PC-9 (cell line): ENCODE measurements around the gene TOP1. TPM values are rescaled to one million over a fixed set of nuclear protein-coding genes. Genes with fewer than 3 reads are reported as not detected.
A peak's percentile ranks its signal among the peaks of the same experiment; 100 is the strongest.
"Not testable (repeated sequence)": the region's sequence is repeated elsewhere in the genome, so short reads cannot be mapped to it uniquely, and the experiment has no call there.

Experiments
- BruUV-seq: library from RNA; stranded (reverse); fragments of 400-500 nt; replicated peaks from 2 replicates; lab custom pipeline; 2021; lab: Mats Ljungman, UMichigan
- CTCF ChIA-PET: fragments of 300-600 bp; sonication (Branson Sonifier 250); formaldehyde crosslinking; loops from one replicate; lab custom pipeline; 2022; ENCODE audit warnings: antibody characterized with exemption; lab: Charles Lee
- POLR2A ChIA-PET: fragments of 300-600 bp; sonication (Branson Sonifier 250); formaldehyde crosslinking; loops from one replicate; lab custom pipeline; 2022; ENCODE audit warnings: antibody characterized with exemption; ENCODE audit not compliant: unreplicated experiment; lab: Charles Lee
- DNase-seq, 2 experiments: peaks; one replicate each; pipeline versions ENCODE4 v3.0.0 to v3.0.0-alpha.2; 2015 to 2022; ENCODE audit warnings: mixed read lengths in 1 of 2
- H2AFZ ChIP-seq: fragments of 200-600 bp; sonication (generic); 2 replicates; pipeline ENCODE4 v1.8.1; 2017; ENCODE audit warnings: antibody characterized with exemption
- H3F3A ChIP-seq: fragments of 200-600 bp; sonication (generic); 2 replicates; pipeline ENCODE4 v1.8.1; 2017; ENCODE audit warnings: antibody characterized with exemption, mild to moderate bottlenecking, low read depth; ENCODE audit not compliant: insufficient read depth
- H3K27ac ChIP-seq: fragments of 200-600 bp; sonication (generic); 2 replicates; pipeline ENCODE4 v1.6.1; 2016; ENCODE audit warnings: mixed run types
- H3K27me3 ChIP-seq: fragments of 200-600 bp; sonication (generic); 2 replicates; pipeline ENCODE4 v1.6.1; 2016; ENCODE audit warnings: low read depth, mixed run types; ENCODE audit not compliant: insufficient read depth
- H3K36me3 ChIP-seq: fragments of 200-600 bp; sonication (generic); 2 replicates; pipeline ENCODE4 v1.6.1; 2016; ENCODE audit warnings: low read depth, mixed run types
- H3K4me1 ChIP-seq: fragments of 200-600 bp; sonication (generic); replicated peaks from 2 replicates; pipeline ENCODE4 v1.6.1; 2016; ENCODE audit warnings: mixed run types; ENCODE audit not compliant: insufficient read depth
- H3K4me2 ChIP-seq: fragments of 200-600 bp; sonication (generic); 2 replicates; pipeline ENCODE4 v1.6.1; 2017; ENCODE audit warnings: mixed run types
- H3K4me3 ChIP-seq: fragments of 200-600 bp; sonication (generic); 2 replicates; pipeline ENCODE4 v1.6.1; 2016; ENCODE audit warnings: mixed run types
- H3K79me2 ChIP-seq: fragments of 200-600 bp; sonication (generic); 2 replicates; pipeline ENCODE4 v1.6.1; 2017; ENCODE audit warnings: low read depth, mixed run types
- H3K9me2 ChIP-seq: fragments of 200-600 bp; sonication (generic); 2 replicates; pipeline ENCODE4 v1.8.1; 2017; ENCODE audit warnings: mild to moderate bottlenecking; ENCODE audit not compliant: insufficient read depth
- H3K9me3 ChIP-seq: fragments of 200-600 bp; sonication (generic); 2 replicates; pipeline ENCODE4 v1.8.1; 2016; ENCODE audit warnings: low read depth; ENCODE audit not compliant: insufficient read depth
- H4K20me1 ChIP-seq: fragments of 200-600 bp; sonication (generic); 2 replicates; pipeline ENCODE4 v1.8.1; 2017; ENCODE audit not compliant: insufficient read depth
- EZH2 ChIP-seq: fragments of 200-600 bp; sonication (generic); IDR thresholded peaks from 2 replicates; pipeline ENCODE4 v1.8.0; 2017; ENCODE audit warnings: antibody characterized with exemption, low read depth
- intact Hi-C: fragments of 100-400 bp; cut with micrococcal nuclease; formaldehyde crosslinking; loops from one replicate; pipeline ENCODE4 v1.10.0; 2022; ENCODE audit not compliant: unreplicated experiment
- total RNA-seq: library from RNA; stranded (reverse); gene quantifications from 2 replicates; pipeline ENCODE4 v1.2.3, GENCODE V29; 2021
- TF ChIP-seq, protein P1 (sequence below): fragments of 200-600 bp; sonication (generic); conservative IDR thresholded peaks from 2 replicates; pipeline ENCODE4 v1.6.1; 2017; ENCODE audit warnings: mixed run types, antibody characterized with exemption, mild to moderate bottlenecking, moderate library complexity

The TOP1 gene
- total RNA-seq, 1 experiment from 2014 or later = 55.8 TPM

DNA sequence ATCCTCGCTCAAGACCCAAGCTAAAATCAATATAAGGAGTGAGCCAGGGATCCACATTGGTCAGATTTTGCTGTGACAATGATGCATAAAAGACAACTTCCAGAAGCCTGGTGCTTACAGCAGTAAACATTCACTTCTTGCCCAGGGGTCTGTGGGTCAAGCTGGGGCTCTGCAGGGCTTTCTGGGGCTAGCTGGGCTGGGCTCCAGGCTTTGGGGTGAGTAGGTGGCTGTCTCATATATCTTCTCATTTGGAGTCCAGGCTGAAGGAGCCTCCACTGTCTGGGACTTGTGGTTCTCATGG lies 25.8 kb upstream of the TOP1 start:
- TF ChIP-seq, protein P1, sequence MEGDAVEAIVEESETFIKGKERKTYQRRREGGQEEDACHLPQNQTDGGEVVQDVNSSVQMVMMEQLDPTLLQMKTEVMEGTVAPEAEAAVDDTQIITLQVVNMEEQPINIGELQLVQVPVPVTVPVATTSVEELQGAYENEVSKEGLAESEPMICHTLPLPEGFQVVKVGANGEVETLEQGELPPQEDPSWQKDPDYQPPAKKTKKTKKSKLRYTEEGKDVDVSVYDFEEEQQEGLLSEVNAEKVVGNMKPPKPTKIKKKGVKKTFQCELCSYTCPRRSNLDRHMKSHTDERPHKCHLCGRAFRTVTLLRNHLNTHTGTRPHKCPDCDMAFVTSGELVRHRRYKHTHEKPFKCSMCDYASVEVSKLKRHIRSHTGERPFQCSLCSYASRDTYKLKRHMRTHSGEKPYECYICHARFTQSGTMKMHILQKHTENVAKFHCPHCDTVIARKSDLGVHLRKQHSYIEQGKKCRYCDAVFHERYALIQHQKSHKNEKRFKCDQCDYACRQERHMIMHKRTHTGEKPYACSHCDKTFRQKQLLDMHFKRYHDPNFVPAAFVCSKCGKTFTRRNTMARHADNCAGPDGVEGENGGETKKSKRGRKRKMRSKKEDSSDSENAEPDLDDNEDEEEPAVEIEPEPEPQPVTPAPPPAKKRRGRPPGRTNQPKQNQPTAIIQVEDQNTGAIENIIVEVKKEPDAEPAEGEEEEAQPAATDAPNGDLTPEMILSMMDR = no peak
- no peak for TF ChIP-seq EZH2
- peak overlapping the region; percentile 71 for H3K4me2 ChIP-seq
- H3K79me2 ChIP-seq = peaks cover 12% of the 10 kb centered on the region; the same call in 1 of the 2 replicates
- BruUV-seq = TSS peak; percentile 70
- H3K36me3 ChIP-seq = no peaks in the 10 kb centered on the region
- DNase-seq = no peak
- H2AFZ ChIP-seq = no peak overlapping the region
- peaks cover 38% of the 10 kb centered on the region for H3F3A ChIP-seq
- H3K9me2 ChIP-seq = no peaks in the 10 kb centered on the region
- peaks cover 59% of the 10 kb centered on the region for H3K4me1 ChIP-seq
- H3K4me3 ChIP-seq = no peak overlapping the region; the same call in 1 of the 2 replicates
- POLR2A ChIA-PET = interaction anchor here (0.5 kb wide), 1 partner anchor 47 kb away, joined by 4 read pairs; no protein-coding TSS in a partner anchor
- H3K27ac ChIP-seq = peak overlapping the region; percentile 95
- CTCF ChIA-PET = no interaction called here
- no peaks in the 10 kb centered on the region for H4K20me1 ChIP-seq
- intact Hi-C loops = loop anchor here (1.0 to 2.0 kb wide), 3 partner anchors 26 to 76 kb away; partner anchors contain the start of gene TOP1
- H3K9me3 ChIP-seq = no peaks in the 10 kb centered on the region
- H3K27me3 ChIP-seq = no peaks in the 10 kb centered on the region

DNA sequence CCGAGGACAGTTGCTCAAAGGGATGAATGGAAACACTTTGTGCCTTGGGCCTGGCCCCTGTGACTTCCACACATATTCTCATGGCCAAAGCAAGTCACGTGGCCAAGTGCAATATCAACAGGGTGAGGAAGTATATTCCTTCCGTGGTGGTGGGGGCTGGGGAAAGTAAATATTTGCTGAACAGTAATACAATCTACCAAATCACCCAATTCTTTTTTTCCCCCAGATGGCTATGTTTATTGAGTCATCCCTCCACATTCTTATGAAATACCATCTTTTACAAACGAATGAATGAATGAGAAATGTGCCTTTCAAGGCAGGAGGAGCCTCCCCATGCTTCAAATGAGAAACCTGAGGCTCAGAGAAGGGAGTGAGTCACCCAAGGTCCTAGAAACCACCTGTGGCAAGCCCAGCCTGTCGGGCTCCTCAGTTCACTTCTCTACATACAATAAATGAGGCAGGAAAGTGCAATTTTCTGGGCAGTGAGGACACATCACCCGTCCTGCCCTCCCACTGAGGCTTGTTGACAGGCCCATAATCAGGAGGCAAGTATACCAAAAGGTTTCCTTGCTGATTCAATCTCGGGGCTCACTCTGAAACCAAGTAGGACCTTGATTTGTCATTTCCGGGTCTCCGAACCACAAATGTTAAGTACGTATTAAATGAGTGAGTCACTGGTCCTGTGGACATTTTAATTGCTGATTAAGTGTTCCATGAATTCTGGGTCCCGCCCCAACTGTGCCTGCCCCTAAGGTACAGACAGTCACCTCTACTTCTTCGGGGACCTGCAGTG lies 25.3 kb upstream of the TOP1 start:
- Histone ChIP-seq H3K36me3 (no peaks in the 10 kb centered on the region), H3K79me2 (peaks cover 12% of the 10 kb centered on the region; the same call in 1 of the 2 replicates), H3K9me2 (no peaks in the 10 kb centered on the region), H3K4me2 (peak overlapping the region; percentile 71), H3K4me3 (peak overlapping the region; percentile 45; the same call in 1 of the 2 replicates), H3K27ac (peak overlapping the region; percentile 95), H3K4me1 (peaks cover 65% of the 10 kb centered on the region), H3K9me3 (no peaks in the 10 kb centered on the region), H4K20me1 (no peaks in the 10 kb centered on the region), H3K27me3 (no peaks in the 10 kb centered on the region), H3F3A (peaks cover 44% of the 10 kb centered on the region), H2AFZ (peak overlapping the region; percentile 67)
- ChIA-PET CTCF (no interaction called here), POLR2A (interaction anchor here (0.5 kb wide), 1 partner anchor 46 kb away, joined by 4 read pairs; no protein-coding TSS in a partner anchor)
- TF ChIP-seq, protein P1 = no peak
- no peak for TF ChIP-seq EZH2
- intact Hi-C loops = loop anchor here (1.0 to 2.0 kb wide), 3 partner anchors 25 to 75 kb away; partner anchors contain the start of gene TOP1
- BruUV-seq = no TSS peak
- DNase-seq = peak; percentile 87 to 99

DNA sequence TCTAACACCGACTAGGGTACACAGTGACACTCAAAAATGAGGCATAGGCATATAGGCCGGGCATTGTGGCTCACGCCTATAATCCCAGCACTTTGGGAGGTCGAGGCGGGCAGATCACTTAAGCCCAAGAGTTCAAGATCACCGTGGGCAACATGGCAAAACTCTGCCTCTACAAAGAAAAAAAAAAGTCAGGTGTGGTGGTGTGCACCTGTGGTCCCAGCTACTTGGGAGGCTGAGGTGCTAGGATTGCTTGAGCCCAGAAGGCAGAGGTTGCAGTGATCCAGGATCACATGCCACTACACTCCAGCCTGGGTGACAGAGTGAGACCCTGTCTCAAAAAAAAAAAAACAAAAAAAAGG lies 24.7 kb upstream of the TOP1 start:
- intact Hi-C loops = loop anchor here (1.0 to 2.0 kb wide), 3 partner anchors 24 to 74 kb away; partner anchors contain the start of gene TOP1
- H2AFZ ChIP-seq, H3K9me2 ChIP-seq, H3K36me3 ChIP-seq, DNase-seq, BruUV-seq, H3K9me3 ChIP-seq, POLR2A ChIA-PET, CTCF ChIA-PET, H4K20me1 ChIP-seq, H3K27me3 ChIP-seq: not testable (repeated sequence)
- H3K27ac ChIP-seq = peak overlapping the region; percentile 95
- H3K79me2 ChIP-seq = peaks cover 12% of the 10 kb centered on the region; the same call in 1 of the 2 replicates
- peak overlapping the region; percentile 71 for H3K4me2 ChIP-seq
- peaks cover 69% of the 10 kb centered on the region for H3K4me1 ChIP-seq
- peaks cover 48% of the 10 kb centered on the region for H3F3A ChIP-seq
- H3K4me3 ChIP-seq = peak overlapping the region; percentile 45; the same call in 1 of the 2 replicates
